NT2/D1 (cell line): ENCODE results near the gene GBP7.

Experiments used
- SUZ12 ChIP-seq: IDR thresholded peaks from 2 replicates; pipeline ENCODE4 v1.6.1; 2011; ENCODE audit not compliant: insufficient read length, insufficient read depth; ENCODE audit errors: extremely low read depth
- YY1 ChIP-seq: IDR thresholded peaks from 2 replicates; pipeline ENCODE4 v1.6.1; 2011; ENCODE audit not compliant: insufficient read length, insufficient read depth
- ZNF274 ChIP-seq: IDR thresholded peaks from 2 replicates; pipeline ENCODE4 v1.6.1; 2011; ENCODE audit warnings: mild to moderate bottlenecking, low read depth, low read length

GRCh38 chr1:89129911-89130310, 45.9 kb downstream of the GBP7 start:
- TF ChIP-seq YY1 (no peak), ZNF274 (no peak), SUZ12 (no peak)
